ENCODE data around the gene IMPDH1.

The IMPDH1 gene

DNA sequence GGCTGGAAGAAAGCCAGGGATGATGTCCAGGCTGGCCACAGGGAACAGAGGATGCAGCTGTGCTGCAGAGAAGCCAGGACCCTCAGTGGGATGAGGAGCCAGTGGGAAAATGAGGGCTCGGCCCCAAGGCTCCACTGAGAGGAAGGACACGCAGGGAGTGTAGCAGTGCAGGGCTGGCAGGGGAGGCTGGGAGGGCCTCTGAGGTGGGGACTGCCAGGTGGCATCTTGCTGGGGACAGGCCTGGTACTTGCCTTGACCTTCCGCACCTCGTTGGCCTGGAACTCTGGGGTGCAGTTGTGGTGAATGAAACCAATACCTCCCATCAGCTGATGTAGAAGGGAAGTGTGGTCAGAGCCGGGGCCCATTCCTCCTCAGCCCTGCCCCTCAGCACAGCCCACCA is 9.2 kb downstream of the IMPDH1 start:
- Histone ChIP-seq H3K9ac (ENCODE audit: low read length) (no peak overlapping the region), H3K79me2 (ENCODE audit: control insufficient read depth, insufficient read depth, low read length) (no peaks in the 10 kb centered on the region), H3K18ac (ENCODE audit: low read length) (no peak overlapping the region), H2BK5ac (ENCODE audit: low read length) (no peak overlapping the region), H2BK120ac (ENCODE audit: low read depth, low read length) (no peak overlapping the region), H2AK5ac (ENCODE audit: low read length) (no peak overlapping the region), H4K5ac (ENCODE audit: low read length) (no peak overlapping the region), H3K23ac (ENCODE audit: low read length) (no peak overlapping the region), H3K56ac (ENCODE audit: low read length) (no peak overlapping the region), H3K36me3 (ENCODE audit: control insufficient read depth, insufficient read depth, low read length) (peaks cover 2% of the 10 kb centered on the region), H3K27me3 (ENCODE audit: insufficient read depth, low read length, poor library complexity) (no peaks in the 10 kb centered on the region), H3K4me1 (ENCODE audit: control insufficient read depth, low read depth, low read length) (peaks cover 6% of the 10 kb centered on the region), H3K27ac (ENCODE audit: low read depth, low read length) (no peak overlapping the region), H3K4ac (ENCODE audit: low read depth, low read length) (no peak overlapping the region), H3K4me3 (ENCODE audit: low read length) (no peak overlapping the region), H3K4me2 (ENCODE audit: low read length) (no peak overlapping the region), H3K79me1 (ENCODE audit: low read length) (no peaks in the 10 kb centered on the region), H4K8ac (ENCODE audit: low read depth, low read length) (no peak overlapping the region), H2BK15ac (replicated peaks; ENCODE audit: low read depth) (no peak overlapping the region)
- no CpG with 5 or more reads among the region's 5 CpGs for WGBS (ENCODE audit: extremely low coverage, insufficient coverage, low lambda C conversion rate)
- no peak for DNase-seq

DNA sequence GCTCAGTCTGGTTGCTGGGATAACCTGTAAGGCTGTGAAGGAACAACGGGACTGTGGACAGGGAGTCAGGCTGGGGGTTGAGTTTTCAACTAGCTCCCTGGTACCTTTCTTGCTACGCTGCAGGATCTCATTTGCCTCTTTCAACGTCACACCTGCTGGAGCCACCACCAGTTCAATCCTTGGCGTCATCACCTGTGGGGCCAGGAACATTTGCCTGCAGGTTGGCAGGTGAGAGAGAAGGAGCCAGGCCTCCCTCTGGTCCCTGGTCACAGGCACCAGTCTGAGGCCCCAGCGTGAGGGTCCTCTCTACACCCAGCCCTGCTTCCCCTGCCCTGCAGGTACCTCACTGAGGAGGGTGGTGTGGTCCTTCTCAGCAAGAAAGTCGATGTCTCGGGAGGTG is 9.8 kb downstream of the IMPDH1 start:
- Histone ChIP-seq H3K27ac (ENCODE audit: low read depth, low read length) (no peak overlapping the region), H2BK5ac (ENCODE audit: low read length) (no peak overlapping the region), H2BK15ac (replicated peaks; ENCODE audit: low read depth) (no peak overlapping the region), H3K79me2 (ENCODE audit: control insufficient read depth, insufficient read depth, low read length) (no peaks in the 10 kb centered on the region), H3K56ac (ENCODE audit: low read length) (no peak overlapping the region), H3K4ac (ENCODE audit: low read depth, low read length) (no peak overlapping the region), H3K23ac (ENCODE audit: low read length) (no peak overlapping the region), H3K36me3 (ENCODE audit: control insufficient read depth, insufficient read depth, low read length) (peaks cover 2% of the 10 kb centered on the region), H3K9ac (ENCODE audit: low read length) (no peak overlapping the region), H3K27me3 (ENCODE audit: insufficient read depth, low read length, poor library complexity) (no peaks in the 10 kb centered on the region), H4K8ac (ENCODE audit: low read depth, low read length) (no peak overlapping the region), H2BK120ac (ENCODE audit: low read depth, low read length) (no peak overlapping the region), H3K4me3 (ENCODE audit: low read length) (no peak overlapping the region), H3K18ac (ENCODE audit: low read length) (no peak overlapping the region), H4K5ac (ENCODE audit: low read length) (no peak overlapping the region), H3K4me1 (ENCODE audit: control insufficient read depth, low read depth, low read length) (peaks cover 6% of the 10 kb centered on the region), H3K4me2 (ENCODE audit: low read length) (no peak overlapping the region), H3K79me1 (ENCODE audit: low read length) (no peaks in the 10 kb centered on the region), H2AK5ac (ENCODE audit: low read length) (no peak overlapping the region)
- no CpG with 5 or more reads among the region's 7 CpGs for WGBS (ENCODE audit: extremely low coverage, insufficient coverage, low lambda C conversion rate)
- DNase-seq, result no peak

DNA sequence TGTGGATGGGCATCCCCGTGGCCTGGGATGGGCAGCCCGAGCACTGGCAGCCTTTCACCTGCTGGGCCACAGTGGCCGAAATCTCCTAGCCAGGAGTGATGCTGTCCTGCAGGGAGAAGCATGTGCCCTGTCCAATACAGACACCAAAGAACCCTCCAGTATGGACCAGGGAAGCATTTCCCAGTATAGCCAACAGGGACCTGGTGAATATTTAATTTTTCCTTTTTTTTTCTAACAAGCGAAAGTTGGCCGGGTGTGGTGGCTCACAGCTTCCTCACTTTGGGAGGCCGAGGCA is 11.0 kb downstream of the IMPDH1 start:
- no peak overlapping the region for H4K5ac ChIP-seq (ENCODE audit: low read length)
- H3K23ac ChIP-seq (ENCODE audit: low read length), result no peak overlapping the region
- no peaks in the 10 kb centered on the region for H3K79me2 ChIP-seq (ENCODE audit: control insufficient read depth, insufficient read depth, low read length)
- no peak overlapping the region for H3K18ac ChIP-seq (ENCODE audit: low read length)
- H3K36me3 ChIP-seq (ENCODE audit: control insufficient read depth, insufficient read depth, low read length), result peaks cover 2% of the 10 kb centered on the region
- no CpG with 5 or more reads among the region's 6 CpGs for WGBS (ENCODE audit: extremely low coverage, insufficient coverage, low lambda C conversion rate)
- H2BK15ac ChIP-seq (replicated peaks; ENCODE audit: low read depth), result no peak overlapping the region
- H2BK120ac ChIP-seq (ENCODE audit: low read depth, low read length), result no peak overlapping the region
- no peak overlapping the region for H3K4me3 ChIP-seq (ENCODE audit: low read length)
- no peak overlapping the region for H3K27ac ChIP-seq (ENCODE audit: low read depth, low read length)
- H3K79me1 ChIP-seq (ENCODE audit: low read length), result no peaks in the 10 kb centered on the region
- H3K9ac ChIP-seq (ENCODE audit: low read length), result no peak overlapping the region
- no peak for DNase-seq
- no peak overlapping the region for H3K4me2 ChIP-seq (ENCODE audit: low read length)
- no peaks in the 10 kb centered on the region for H3K27me3 ChIP-seq (ENCODE audit: insufficient read depth, low read length, poor library complexity)
- H2BK5ac ChIP-seq (ENCODE audit: low read length), result no peak overlapping the region
- H3K4me1 ChIP-seq (ENCODE audit: control insufficient read depth, low read depth, low read length), result no peaks in the 10 kb centered on the region
- no peak overlapping the region for H3K56ac ChIP-seq (ENCODE audit: low read length)
- H4K8ac ChIP-seq (ENCODE audit: low read depth, low read length), result no peak overlapping the region
- no peak overlapping the region for H2AK5ac ChIP-seq (ENCODE audit: low read length)
- H3K4ac ChIP-seq (ENCODE audit: low read depth, low read length), result no peak overlapping the region

DNA sequence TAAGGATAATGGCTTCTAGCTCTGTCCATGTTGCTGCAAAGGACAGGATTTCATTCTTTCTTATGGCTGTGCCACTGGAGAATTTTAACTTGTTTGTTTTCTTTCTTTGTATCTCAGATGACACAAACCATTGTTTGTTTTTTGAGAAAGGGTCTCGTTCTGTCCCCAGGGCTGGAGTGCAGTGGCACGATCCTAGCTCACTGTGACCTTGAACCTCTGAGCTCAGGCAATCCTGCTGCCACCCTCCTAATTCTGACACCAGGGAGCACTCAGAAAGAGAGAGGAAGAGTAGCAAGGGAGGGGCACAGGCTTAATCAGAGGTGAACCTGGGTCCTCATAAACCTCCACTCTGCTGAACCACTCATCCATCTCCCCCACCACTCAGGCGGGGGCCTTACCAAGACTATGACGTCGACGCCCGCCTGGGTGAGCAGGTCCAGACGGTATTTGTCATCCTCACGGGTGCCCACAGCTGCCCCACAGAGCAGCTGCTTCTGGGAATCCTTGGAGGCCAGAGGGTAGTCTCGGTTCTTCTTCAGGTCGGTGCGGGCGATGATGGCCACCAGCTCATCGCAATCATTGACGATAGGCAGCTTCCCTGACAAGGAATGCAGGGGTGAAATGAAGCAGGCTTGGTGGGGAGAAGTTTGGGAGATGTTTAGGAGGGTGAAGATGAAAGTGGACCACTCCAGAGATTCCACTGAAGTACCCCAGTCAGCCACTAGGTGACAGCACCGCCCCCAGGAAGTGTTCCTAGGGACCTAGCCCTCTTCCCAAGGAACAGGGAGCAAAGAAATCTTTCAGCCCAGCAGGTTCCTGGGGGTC is 11.6 kb downstream of the IMPDH1 start:
- no peaks in the 10 kb centered on the region for H3K4me1 ChIP-seq (ENCODE audit: control insufficient read depth, low read depth, low read length)
- no peak overlapping the region for H3K9ac ChIP-seq (ENCODE audit: low read length)
- H3K27me3 ChIP-seq (ENCODE audit: insufficient read depth, low read length, poor library complexity), result no peaks in the 10 kb centered on the region
- no peak overlapping the region for H3K4me2 ChIP-seq (ENCODE audit: low read length)
- no peak overlapping the region for H3K23ac ChIP-seq (ENCODE audit: low read length)
- no peak overlapping the region for H3K4me3 ChIP-seq (ENCODE audit: low read length)
- no peaks in the 10 kb centered on the region for H3K79me1 ChIP-seq (ENCODE audit: low read length)
- H2BK5ac ChIP-seq (ENCODE audit: low read length), result no peak overlapping the region
- peak; percentile 63 for DNase-seq
- no peak overlapping the region for H4K8ac ChIP-seq (ENCODE audit: low read depth, low read length)
- H4K5ac ChIP-seq (ENCODE audit: low read length), result no peak overlapping the region
- no peak overlapping the region for H3K18ac ChIP-seq (ENCODE audit: low read length)
- H3K27ac ChIP-seq (ENCODE audit: low read depth, low read length), result no peak overlapping the region
- H2BK15ac ChIP-seq (replicated peaks; ENCODE audit: low read depth), result no peak overlapping the region
- H3K56ac ChIP-seq (ENCODE audit: low read length), result no peak overlapping the region
- H2BK120ac ChIP-seq (ENCODE audit: low read depth, low read length), result no peak overlapping the region
- peaks cover 2% of the 10 kb centered on the region for H3K36me3 ChIP-seq (ENCODE audit: control insufficient read depth, insufficient read depth, low read length)
- no peak overlapping the region for H2AK5ac ChIP-seq (ENCODE audit: low read length)
- H3K79me2 ChIP-seq (ENCODE audit: control insufficient read depth, insufficient read depth, low read length), result no peaks in the 10 kb centered on the region
- whole genome bisulfite sequencing (ENCODE audit: extremely low coverage, insufficient coverage, low lambda C conversion rate), result no CpG with 5 or more reads among the region's 16 CpGs
- no peak overlapping the region for H3K4ac ChIP-seq (ENCODE audit: low read depth, low read length)

DNA sequence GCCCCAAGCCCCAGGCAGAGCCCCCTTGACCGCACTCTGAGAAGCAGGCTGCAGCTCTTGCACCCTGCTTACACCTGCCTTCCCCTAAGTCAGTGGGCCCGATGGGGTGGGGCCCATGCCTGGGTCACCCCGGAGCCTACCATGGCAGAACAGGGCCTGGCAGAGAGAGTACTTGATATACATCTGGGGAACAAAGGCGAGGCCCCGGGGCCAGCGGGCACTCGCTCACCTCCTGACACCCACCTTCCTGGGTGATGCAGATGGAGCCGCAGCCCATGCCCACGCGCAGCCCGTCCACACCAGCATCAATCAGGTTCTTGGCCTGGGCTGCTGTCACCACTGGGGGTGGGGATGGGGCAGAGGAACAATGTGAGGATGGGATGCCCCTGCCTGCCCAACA is 13.4 kb downstream of the IMPDH1 start:
- H3K56ac ChIP-seq (ENCODE audit: low read length), result no peak overlapping the region
- no peaks in the 10 kb centered on the region for H3K27me3 ChIP-seq (ENCODE audit: insufficient read depth, low read length, poor library complexity)
- no peak overlapping the region for H2BK15ac ChIP-seq (replicated peaks; ENCODE audit: low read depth)
- no peak overlapping the region for H2BK120ac ChIP-seq (ENCODE audit: low read depth, low read length)
- H2BK5ac ChIP-seq (ENCODE audit: low read length), result no peak overlapping the region
- H4K8ac ChIP-seq (ENCODE audit: low read depth, low read length), result no peak overlapping the region
- no peaks in the 10 kb centered on the region for H3K79me1 ChIP-seq (ENCODE audit: low read length)
- no CpG with 5 or more reads among the region's 11 CpGs for WGBS (ENCODE audit: extremely low coverage, insufficient coverage, low lambda C conversion rate)
- H3K18ac ChIP-seq (ENCODE audit: low read length), result no peak overlapping the region
- H3K4me2 ChIP-seq (ENCODE audit: low read length), result no peak overlapping the region
- H3K23ac ChIP-seq (ENCODE audit: low read length), result no peak overlapping the region
- H4K5ac ChIP-seq (ENCODE audit: low read length), result no peak overlapping the region
- H3K36me3 ChIP-seq (ENCODE audit: control insufficient read depth, insufficient read depth, low read length), result no peaks in the 10 kb centered on the region
- no peak overlapping the region for H2AK5ac ChIP-seq (ENCODE audit: low read length)
- no peaks in the 10 kb centered on the region for H3K79me2 ChIP-seq (ENCODE audit: control insufficient read depth, insufficient read depth, low read length)
- no peak overlapping the region for H3K9ac ChIP-seq (ENCODE audit: low read length)
- no peak overlapping the region for H3K4me3 ChIP-seq (ENCODE audit: low read length)
- no peak for DNase-seq
- no peaks in the 10 kb centered on the region for H3K4me1 ChIP-seq (ENCODE audit: control insufficient read depth, low read depth, low read length)
- H3K4ac ChIP-seq (ENCODE audit: low read depth, low read length), result no peak overlapping the region
- H3K27ac ChIP-seq (ENCODE audit: low read depth, low read length), result no peak overlapping the region

DNA sequence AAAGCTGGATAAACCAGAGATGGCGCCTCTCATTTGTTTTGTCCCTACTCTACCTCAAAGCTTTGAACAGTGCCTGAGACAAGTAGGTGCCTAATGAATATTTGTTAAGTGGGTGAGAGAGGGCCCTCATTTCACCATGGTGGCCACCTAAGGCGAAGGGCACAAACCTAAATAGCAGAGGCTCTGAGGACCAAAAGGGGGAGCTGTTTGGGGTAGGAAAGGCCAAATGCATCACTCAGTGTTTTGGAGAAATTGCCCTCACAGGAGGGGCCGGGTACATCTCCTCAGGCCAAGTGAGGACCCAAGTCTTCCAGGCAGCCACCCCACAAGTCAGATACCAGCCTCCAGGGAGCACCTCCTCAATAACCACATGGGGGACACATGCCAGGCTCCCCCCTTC is 14.0 kb downstream of the IMPDH1 start:
- H2BK5ac ChIP-seq (ENCODE audit: low read length), result no peak overlapping the region
- no peak overlapping the region for H3K56ac ChIP-seq (ENCODE audit: low read length)
- no peak overlapping the region for H3K4ac ChIP-seq (ENCODE audit: low read depth, low read length)
- H3K4me1 ChIP-seq (ENCODE audit: control insufficient read depth, low read depth, low read length), result no peaks in the 10 kb centered on the region
- H3K27ac ChIP-seq (ENCODE audit: low read depth, low read length), result no peak overlapping the region
- H4K8ac ChIP-seq (ENCODE audit: low read depth, low read length), result no peak overlapping the region
- no peaks in the 10 kb centered on the region for H3K27me3 ChIP-seq (ENCODE audit: insufficient read depth, low read length, poor library complexity)
- H3K79me1 ChIP-seq (ENCODE audit: low read length), result no peaks in the 10 kb centered on the region
- no peak overlapping the region for H3K18ac ChIP-seq (ENCODE audit: low read length)
- no peaks in the 10 kb centered on the region for H3K79me2 ChIP-seq (ENCODE audit: control insufficient read depth, insufficient read depth, low read length)
- H3K36me3 ChIP-seq (ENCODE audit: control insufficient read depth, insufficient read depth, low read length), result no peaks in the 10 kb centered on the region
- H3K4me2 ChIP-seq (ENCODE audit: low read length), result no peak overlapping the region
- no peak overlapping the region for H2BK120ac ChIP-seq (ENCODE audit: low read depth, low read length)
- no peak overlapping the region for H3K23ac ChIP-seq (ENCODE audit: low read length)
- no peak overlapping the region for H3K4me3 ChIP-seq (ENCODE audit: low read length)
- no peak overlapping the region for H2AK5ac ChIP-seq (ENCODE audit: low read length)
- no peak overlapping the region for H3K9ac ChIP-seq (ENCODE audit: low read length)
- no peak for DNase-seq
- no peak overlapping the region for H4K5ac ChIP-seq (ENCODE audit: low read length)
- no peak overlapping the region for H2BK15ac ChIP-seq (replicated peaks; ENCODE audit: low read depth)
- no CpG with 5 or more reads among the region's 3 CpGs for WGBS (ENCODE audit: extremely low coverage, insufficient coverage, low lambda C conversion rate)
